Mammary epithelial cell (primary cell): ENCODE results near the gene CCL28.

ENCODE experiments used
- CTCF ChIP-seq, 2 donors: IDR thresholded peaks in 1 of 2; conservative IDR thresholded peaks in 1 of 2; 2 replicates each; pipeline ENCODE4 v1.5.1; 2011 to 2012; ENCODE audit warnings: inconsistent platforms in 2 of 2, low read length in 2 of 2, mild to moderate bottlenecking in 2 of 2, control low read depth in 1 of 2, low read depth in 1 of 2; ENCODE audit not compliant: insufficient read depth in 1 of 2; ENCODE audit errors: extremely low read depth in 1 of 2
- EZH2 ChIP-seq: IDR thresholded peaks from 2 replicates; pipeline ENCODE4 v1.6.1; 2012; ENCODE audit warnings: low read length, inconsistent platforms, borderline replicate concordance

GRCh38 chr5:43456556-43456955 is 44.4 kb upstream of the CCL28 start:
- TF ChIP-seq CTCF (conservative IDR thresholded peaks at IDR 0.05 in 1 of 2, IDR thresholded peaks at IDR 0.05 in 1 of 2; ENCODE audit: extremely low read depth in 1 of 2, insufficient read depth in 1 of 2, low read depth in 1 of 2, low read length in 2 of 2) (no peak), EZH2 (no peak)
